ENCODE data around the gene ELMO1. TPM values are rescaled to one million over a fixed set of nuclear protein-coding genes. Genes with fewer than 3 reads are reported as not detected.

ELMO1 gene
- total RNA-seq, 1 experiment from 2014 or later = 7.8 TPM

- no peak overlapping the region for H2BK5ac ChIP-seq (ENCODE audit: insufficient read length, low read length)
- Mint-ChIP-seq H3K4me1 (peaks cover 7% of the 10 kb centered on the region in 2 experiments), H3K4me3 (no peak overlapping the region), H3K27ac (no peak overlapping the region), H3K27me3 (ENCODE audit: low read depth) (no peaks in the 10 kb centered on the region), H3K9me3 (no peaks in the 10 kb centered on the region), H3K36me3 (ENCODE audit: insufficient read depth in 1 of 3, low read depth in 3 of 3) (no peaks in the 10 kb centered on the region; a peak in 1 of 7 replicates)
- H3K9ac ChIP-seq (ENCODE audit: extremely low read depth, insufficient read length, low read length) = no peak overlapping the region
- no peaks in the 10 kb centered on the region for H3K23me2 ChIP-seq (ENCODE audit: insufficient read length, low read depth, low read length, poor library complexity, severe bottlenecking)
- H3K79me2 ChIP-seq (ENCODE audit: insufficient read depth, low read length) = no peaks in the 10 kb centered on the region
- H3K14ac ChIP-seq (ENCODE audit: insufficient read depth, low read length) = no peak overlapping the region
- no peaks in the 10 kb centered on the region for H3K9me3 ChIP-seq (ENCODE audit: control insufficient read depth, low read depth, low read length)
- H3K4me2 ChIP-seq (ENCODE audit: insufficient read depth, insufficient read length, low read length) = no peak overlapping the region
- no peak overlapping the region for H4K8ac ChIP-seq (replicated peaks; ENCODE audit: insufficient read length, low read depth, low read length)
- H4K5ac ChIP-seq (ENCODE audit: insufficient read length, low read depth, low read length) = no peak overlapping the region
- H3K23ac ChIP-seq (ENCODE audit: insufficient read length, low read depth, low read length) = no peak overlapping the region
- no peak overlapping the region for H3T11ph ChIP-seq (ENCODE audit: low read length)
- no peak overlapping the region for H3K4ac ChIP-seq (ENCODE audit: low read depth, low read length)
- no peaks in the 10 kb centered on the region for H3K79me1 ChIP-seq (ENCODE audit: insufficient read depth, low read depth, low read length, poor library complexity, severe bottlenecking)
- H4K91ac ChIP-seq (ENCODE audit: insufficient read length, low read depth, low read length) = no peak overlapping the region
- H4K20me1 ChIP-seq (ENCODE audit: control insufficient read depth, insufficient read depth, insufficient read length) = no peaks in the 10 kb centered on the region
- no peak overlapping the region for H3K18ac ChIP-seq (ENCODE audit: insufficient read length, low read depth, low read length)
- no peaks in the 10 kb centered on the region for H3K27me3 ChIP-seq (ENCODE audit: insufficient read depth, low read length)
- no peak for DNase-seq
- H2BK20ac ChIP-seq (ENCODE audit: low read depth, low read length, poor library complexity, severe bottlenecking) = no peak overlapping the region
- no peak overlapping the region for H2BK12ac ChIP-seq (ENCODE audit: insufficient read length, low read depth, low read length)
- H2AFZ ChIP-seq (ENCODE audit: low read length) = no peak overlapping the region
- no peak overlapping the region for H2BK15ac ChIP-seq (ENCODE audit: low read depth, low read length)
- no peak overlapping the region for H3K56ac ChIP-seq (ENCODE audit: insufficient read length, low read depth, low read length)
- H2BK120ac ChIP-seq (ENCODE audit: low read depth, low read length, poor library complexity, severe bottlenecking) = no peak overlapping the region
- H3K4me1 ChIP-seq (ENCODE audit: insufficient read depth, low read length) = no peaks in the 10 kb centered on the region
- H2AK5ac ChIP-seq (ENCODE audit: insufficient read length, low read length) = no peak overlapping the region
- no peak for TF ChIP-seq CTCF (conservative IDR thresholded peaks at IDR 0.05)
- no CpG with 5 or more reads among the region's 8 CpGs for WGBS (ENCODE audit: extremely low coverage, insufficient read length, low lambda C conversion rate)
- H3K27ac ChIP-seq (ENCODE audit: insufficient read length, low read depth, low read length) = no peak overlapping the region
These were observed 620.6 kb downstream of the ELMO1 start for GRCh38 chr7:36827726-36828703.
